ENCODE results near the gene HSD17B7. TPM values are rescaled to one million over a fixed set of nuclear protein-coding genes. Genes with fewer than 3 reads are reported as not detected.

Gene HSD17B7
- total and polyA plus RNA-seq, 2 donors (not counting 1 experiment from before 2014, with no cell fraction given), result 19.8 to 50.4 TPM

- no peak for DNase-seq (ENCODE audit: low read depth in 2 of 2)
- Histone ChIP-seq H3K27ac (ENCODE audit: insufficient read depth, low read length) (no peak overlapping the region), H4K20me1 (ENCODE audit: control insufficient read depth, extremely low read depth, insufficient read depth, low read length) (no peaks in the 10 kb centered on the region), H3K4me2 (ENCODE audit: extremely low read depth, insufficient read depth, low read length) (no peak overlapping the region), H3K4me3 (replicated peaks in 1 of 4; ENCODE audit: control extremely low read depth in 1 of 4, insufficient read depth in 1 of 4, low read depth in 3 of 4, low read length in 4 of 4) (no peak overlapping the region), H3K9ac (ENCODE audit: insufficient read depth, low read length) (no peak overlapping the region), H2AFZ (ENCODE audit: low read length) (no peak overlapping the region), H3K4me1 (ENCODE audit: control insufficient read depth, extremely low read depth, insufficient read depth, low read length) (peaks cover 9% of the 10 kb centered on the region), H3K9me3 (ENCODE audit: control insufficient read depth, insufficient read depth, low read depth, low read length) (no peaks in the 10 kb centered on the region), H3K27me3 (ENCODE audit: control insufficient read depth, insufficient read depth, low read length) (no peaks in the 10 kb centered on the region), H3K36me3 (ENCODE audit: control insufficient read depth, insufficient read depth, low read length) (no peaks in the 10 kb centered on the region), H3K79me2 (ENCODE audit: control insufficient read depth, insufficient read depth, low read length) (no peaks in the 10 kb centered on the region)
- no peak for TF ChIP-seq EZH2 (IDR thresholded peaks at IDR 0.05; ENCODE audit: low read length, missing control alignments)
- TF ChIP-seq, protein P1, sequence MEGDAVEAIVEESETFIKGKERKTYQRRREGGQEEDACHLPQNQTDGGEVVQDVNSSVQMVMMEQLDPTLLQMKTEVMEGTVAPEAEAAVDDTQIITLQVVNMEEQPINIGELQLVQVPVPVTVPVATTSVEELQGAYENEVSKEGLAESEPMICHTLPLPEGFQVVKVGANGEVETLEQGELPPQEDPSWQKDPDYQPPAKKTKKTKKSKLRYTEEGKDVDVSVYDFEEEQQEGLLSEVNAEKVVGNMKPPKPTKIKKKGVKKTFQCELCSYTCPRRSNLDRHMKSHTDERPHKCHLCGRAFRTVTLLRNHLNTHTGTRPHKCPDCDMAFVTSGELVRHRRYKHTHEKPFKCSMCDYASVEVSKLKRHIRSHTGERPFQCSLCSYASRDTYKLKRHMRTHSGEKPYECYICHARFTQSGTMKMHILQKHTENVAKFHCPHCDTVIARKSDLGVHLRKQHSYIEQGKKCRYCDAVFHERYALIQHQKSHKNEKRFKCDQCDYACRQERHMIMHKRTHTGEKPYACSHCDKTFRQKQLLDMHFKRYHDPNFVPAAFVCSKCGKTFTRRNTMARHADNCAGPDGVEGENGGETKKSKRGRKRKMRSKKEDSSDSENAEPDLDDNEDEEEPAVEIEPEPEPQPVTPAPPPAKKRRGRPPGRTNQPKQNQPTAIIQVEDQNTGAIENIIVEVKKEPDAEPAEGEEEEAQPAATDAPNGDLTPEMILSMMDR (conservative IDR thresholded peaks at IDR 0.05 in 1 of 2, IDR thresholded peaks at IDR 0.05 in 1 of 2; ENCODE audit: low read depth in 1 of 2, low read length in 2 of 2), result no peak
Measured at GRCh38 chr1:162851341-162851740, 60.8 kb downstream of the HSD17B7 start.

DNA sequence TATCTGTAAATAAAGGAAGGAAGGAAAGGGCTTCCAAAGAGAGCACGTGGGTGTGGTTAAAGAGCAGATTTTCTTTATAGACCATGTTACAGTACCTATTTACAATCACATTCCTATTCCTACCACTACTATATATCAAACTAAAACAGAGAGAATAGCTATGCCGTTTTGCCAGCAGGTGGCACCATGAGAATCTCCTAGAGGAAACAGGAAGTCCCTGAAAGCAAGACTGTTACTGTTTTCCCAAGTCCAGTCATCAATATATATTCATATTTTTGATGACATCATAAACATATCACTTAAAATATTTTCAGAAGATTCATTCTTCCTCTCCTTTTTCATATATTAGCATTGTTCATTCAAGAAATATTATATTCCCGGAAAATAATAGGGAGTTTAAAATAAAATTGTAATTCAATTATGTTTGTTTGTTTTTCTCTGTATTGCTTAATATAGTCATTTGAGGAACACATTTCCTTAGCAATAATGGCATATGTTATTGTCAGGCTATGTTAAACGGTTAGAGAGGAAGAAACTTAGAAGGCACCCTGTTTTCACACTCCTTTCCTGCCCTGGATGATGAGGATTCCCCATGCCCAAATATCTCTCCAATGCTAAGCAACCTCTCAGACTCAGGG is 63.9 kb downstream of the HSD17B7 start:
- H3K27me3 ChIP-seq (ENCODE audit: control insufficient read depth, insufficient read depth, low read length), result no peaks in the 10 kb centered on the region
- no peaks in the 10 kb centered on the region for H4K20me1 ChIP-seq (ENCODE audit: control insufficient read depth, extremely low read depth, insufficient read depth, low read length)
- H3K9me3 ChIP-seq (ENCODE audit: control insufficient read depth, insufficient read depth, low read depth, low read length), result no peaks in the 10 kb centered on the region
- no peaks in the 10 kb centered on the region for H3K79me2 ChIP-seq (ENCODE audit: control insufficient read depth, insufficient read depth, low read length)
- H3K36me3 ChIP-seq (ENCODE audit: control insufficient read depth, insufficient read depth, low read length), result no peaks in the 10 kb centered on the region
- H3K4me1 ChIP-seq (ENCODE audit: control insufficient read depth, extremely low read depth, insufficient read depth, low read length), result peaks cover 13% of the 10 kb centered on the region
- peak overlapping the region; percentile 15 for H3K27ac ChIP-seq (ENCODE audit: insufficient read depth, low read length)
- TF ChIP-seq EZH2 (IDR thresholded peaks at IDR 0.05; ENCODE audit: low read length, missing control alignments), result no peak
- TF ChIP-seq, protein P1 (conservative IDR thresholded peaks at IDR 0.05 in 1 of 2, IDR thresholded peaks at IDR 0.05 in 1 of 2; ENCODE audit: low read depth in 1 of 2, low read length in 2 of 2), result peak; percentile 79 to 86
- peak overlapping the region; percentile 35 for H2AFZ ChIP-seq (ENCODE audit: low read length)
- no peak overlapping the region for H3K4me3 ChIP-seq (replicated peaks in 1 of 4; ENCODE audit: control extremely low read depth in 1 of 4, insufficient read depth in 1 of 4, low read depth in 3 of 4, low read length in 4 of 4)
- DNase-seq (ENCODE audit: low read depth in 2 of 2), result peak; percentile 82 to 84
- H3K4me2 ChIP-seq (ENCODE audit: extremely low read depth, insufficient read depth, low read length), result no peak overlapping the region
- H3K9ac ChIP-seq (ENCODE audit: insufficient read depth, low read length), result no peak overlapping the region

DNA sequence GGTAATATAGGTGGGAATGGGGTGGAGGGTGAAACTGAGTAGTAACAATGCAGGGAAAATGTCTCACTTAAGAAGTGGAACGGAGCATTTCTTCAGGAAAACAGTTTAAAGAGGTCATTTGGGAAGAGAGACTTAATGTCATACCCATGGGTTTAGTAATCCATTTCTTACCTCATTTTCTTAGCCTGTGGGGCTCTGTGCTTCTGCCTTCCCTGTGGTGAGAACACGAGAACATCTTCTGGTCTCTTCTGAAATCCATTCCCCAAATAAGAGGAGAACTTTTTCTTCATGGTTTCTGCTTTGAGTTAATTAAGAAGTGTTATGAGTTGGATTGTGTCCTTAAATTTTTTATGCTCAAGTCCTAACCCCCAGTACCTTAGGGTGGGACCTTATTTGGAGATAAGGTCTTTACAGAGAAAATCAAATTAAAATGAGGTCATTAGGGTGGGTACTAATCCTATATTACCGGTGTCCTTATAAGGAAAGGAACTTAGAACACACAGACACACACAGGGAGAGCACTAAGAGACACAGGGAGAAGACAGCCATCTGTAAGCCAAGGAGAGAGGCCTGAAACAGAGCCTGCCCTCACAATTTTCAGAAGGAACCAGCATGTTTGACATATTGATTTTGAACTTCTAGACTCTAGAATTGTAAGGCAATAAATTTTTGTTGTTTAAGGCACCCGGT is 65.1 kb downstream of the HSD17B7 start:
- DNase-seq (ENCODE audit: low read depth in 2 of 2), result peak; percentile 55 to 80
- no peak overlapping the region for H2AFZ ChIP-seq (ENCODE audit: low read length)

More for the DNA sequence above, 65.1 kb downstream of the HSD17B7 start:
- Histone ChIP-seq H3K27me3 (ENCODE audit: control insufficient read depth, insufficient read depth, low read length) (no peaks in the 10 kb centered on the region), H3K9ac (ENCODE audit: insufficient read depth, low read length) (no peak overlapping the region), H3K4me2 (ENCODE audit: extremely low read depth, insufficient read depth, low read length) (no peak overlapping the region), H4K20me1 (ENCODE audit: control insufficient read depth, extremely low read depth, insufficient read depth, low read length) (no peaks in the 10 kb centered on the region), H3K36me3 (ENCODE audit: control insufficient read depth, insufficient read depth, low read length) (no peaks in the 10 kb centered on the region), H3K9me3 (ENCODE audit: control insufficient read depth, insufficient read depth, low read depth, low read length) (no peaks in the 10 kb centered on the region), H3K27ac (ENCODE audit: insufficient read depth, low read length) (peak overlapping the region; percentile 29), H3K4me3 (replicated peaks in 1 of 4; ENCODE audit: control extremely low read depth in 1 of 4, insufficient read depth in 1 of 4, low read depth in 3 of 4, low read length in 4 of 4) (no peak overlapping the region), H3K4me1 (ENCODE audit: control insufficient read depth, extremely low read depth, insufficient read depth, low read length) (peaks cover 13% of the 10 kb centered on the region), H3K79me2 (ENCODE audit: control insufficient read depth, insufficient read depth, low read length) (no peaks in the 10 kb centered on the region)
- TF ChIP-seq, protein P1 (conservative IDR thresholded peaks at IDR 0.05 in 1 of 2, IDR thresholded peaks at IDR 0.05 in 1 of 2; ENCODE audit: low read depth in 1 of 2, low read length in 2 of 2), result no peak
- no peak for TF ChIP-seq EZH2 (IDR thresholded peaks at IDR 0.05; ENCODE audit: low read length, missing control alignments)
